Fibroblast of skin of left quadriceps (primary cell): ENCODE results near the gene TTLL7.

Experiments used
- DNase-seq, 2 experiments: peaks; one replicate each; pipeline ENCODE4 v3.0.0-alpha.2; 2013; ENCODE audit warnings: low read depth in 2 of 2

The TTLL7 gene

DNA sequence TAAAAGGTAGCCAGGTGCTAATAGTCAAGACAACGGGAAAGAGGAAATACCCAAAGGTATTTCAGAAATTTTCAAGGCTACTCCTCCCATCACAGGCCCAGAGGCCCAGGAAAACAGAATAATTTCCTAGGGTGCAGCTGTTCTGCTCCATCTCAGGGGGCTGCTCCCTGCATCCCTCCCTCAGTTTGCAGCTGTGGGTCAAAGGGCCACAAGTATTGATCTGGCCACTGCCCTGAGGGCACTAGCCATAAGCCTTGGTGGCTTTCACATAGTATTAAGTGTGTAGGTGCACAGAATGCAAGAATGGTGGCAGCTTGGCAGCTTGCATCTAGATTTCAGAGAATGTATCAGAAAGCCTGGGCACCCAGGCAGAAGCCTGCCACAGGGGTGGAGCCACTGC is 179.5 kb downstream of the TTLL7 start:
- DNase-seq: no peak

GRCh38 chr1:83818916-83819315 is 180.0 kb downstream of the TTLL7 start:
- DNase-seq: no peak

DNA sequence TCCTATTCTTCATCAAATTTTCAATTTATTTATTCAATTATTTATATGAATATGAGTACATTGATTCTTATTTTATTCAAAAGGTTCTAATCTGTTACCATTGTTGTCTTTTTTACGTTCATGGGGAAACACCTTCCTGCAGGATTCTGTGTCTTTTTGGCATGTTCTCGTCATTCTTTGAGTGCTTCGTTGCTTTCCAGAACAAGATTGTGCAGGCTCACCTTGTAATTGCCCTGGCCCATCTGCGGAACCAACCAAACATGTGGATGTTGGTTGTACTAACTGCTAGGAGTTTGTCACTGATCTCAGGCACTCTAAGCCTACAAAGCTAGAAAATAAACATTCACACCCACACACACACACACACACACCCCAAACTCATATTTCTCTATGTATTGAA is 182.1 kb downstream of the TTLL7 start:
- DNase-seq: no peak

- peak; percentile 87 to 88 for DNase-seq
These were observed 183.6 kb downstream of the TTLL7 start for GRCh38 chr1:83815330-83815729.
